ENCODE results near the gene LTO1.

The LTO1 gene

DNA sequence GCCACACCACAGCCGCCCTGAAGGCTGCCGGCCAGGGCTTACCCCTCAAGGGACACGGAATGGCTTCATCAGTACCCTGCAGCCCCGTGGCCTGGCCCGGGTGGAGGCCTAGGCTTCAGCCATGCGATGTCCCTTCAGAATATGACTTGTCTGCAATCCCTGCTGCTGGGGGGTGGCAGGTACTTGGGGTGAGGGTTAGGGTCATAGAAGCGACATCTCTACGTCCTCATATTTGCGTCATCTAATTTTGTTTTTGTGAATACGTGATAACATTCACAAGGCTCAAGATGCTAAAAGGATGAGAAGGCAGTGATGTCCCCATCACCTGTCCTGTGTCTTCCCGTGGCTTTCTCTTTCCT lies 27.8 kb downstream of the LTO1 start:
- H3K27ac ChIP-seq (replicated peaks): no peak overlapping the region

DNA sequence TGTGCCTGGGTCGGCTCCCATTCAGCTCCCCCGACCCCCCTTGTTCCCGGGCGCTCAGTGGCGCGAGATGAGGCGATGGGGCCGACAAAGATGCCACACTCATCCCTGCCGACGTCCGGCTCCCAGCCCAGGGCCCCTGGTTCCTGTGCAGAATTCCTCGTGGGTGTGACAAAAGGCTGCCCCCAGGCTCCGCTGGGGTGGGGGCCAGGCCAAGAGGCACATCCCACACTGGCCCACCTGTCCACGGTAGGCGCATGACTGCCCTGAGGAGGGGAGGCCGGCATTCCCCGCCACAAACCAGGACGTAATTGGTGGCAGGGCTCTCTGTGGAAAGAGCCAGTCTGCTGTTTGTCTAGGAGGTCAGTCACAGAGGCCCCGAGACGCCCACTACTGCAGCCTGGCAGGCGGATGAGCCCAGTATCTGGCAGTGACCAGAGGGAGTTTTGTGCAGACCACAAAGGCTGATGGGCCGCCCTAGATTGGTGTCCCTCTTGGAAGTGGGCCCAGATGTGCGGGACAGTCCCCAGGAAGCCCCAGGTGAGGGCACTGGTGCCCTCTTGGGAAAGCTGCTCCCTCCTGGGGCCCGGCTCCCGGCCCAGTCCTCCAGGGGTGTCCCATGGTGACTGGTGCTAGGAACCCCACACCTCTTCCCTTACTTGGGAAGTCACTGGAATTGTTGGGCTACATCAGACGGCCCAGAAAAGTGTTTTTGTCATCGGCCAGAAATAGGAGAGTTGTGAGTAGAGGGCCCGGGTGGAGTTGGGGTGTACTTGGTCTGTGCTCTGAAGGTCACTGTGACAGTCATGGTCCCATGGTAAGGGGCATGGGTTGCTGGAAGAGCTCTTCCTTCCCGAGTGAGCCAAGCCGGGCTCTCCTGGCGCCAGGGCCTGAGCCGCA lies 28.4 kb downstream of the LTO1 start:
- H3K27me3 ChIP-seq (ENCODE audit: insufficient read depth, poor library complexity, severe bottlenecking): no peaks in the 10 kb centered on the region
- H3K27ac ChIP-seq (replicated peaks): no peak overlapping the region
- TF ChIP-seq SPI1 (IDR thresholded peaks at IDR 0.05; ENCODE audit: borderline replicate concordance, low read depth) (no peak), GABPA (IDR thresholded peaks at IDR 0.05; ENCODE audit: low read depth) (no peak), POLR2AphosphoS5 (IDR thresholded peaks at IDR 0.05; ENCODE audit: low read depth) (no peak)
- TF ChIP-seq, protein P1, sequence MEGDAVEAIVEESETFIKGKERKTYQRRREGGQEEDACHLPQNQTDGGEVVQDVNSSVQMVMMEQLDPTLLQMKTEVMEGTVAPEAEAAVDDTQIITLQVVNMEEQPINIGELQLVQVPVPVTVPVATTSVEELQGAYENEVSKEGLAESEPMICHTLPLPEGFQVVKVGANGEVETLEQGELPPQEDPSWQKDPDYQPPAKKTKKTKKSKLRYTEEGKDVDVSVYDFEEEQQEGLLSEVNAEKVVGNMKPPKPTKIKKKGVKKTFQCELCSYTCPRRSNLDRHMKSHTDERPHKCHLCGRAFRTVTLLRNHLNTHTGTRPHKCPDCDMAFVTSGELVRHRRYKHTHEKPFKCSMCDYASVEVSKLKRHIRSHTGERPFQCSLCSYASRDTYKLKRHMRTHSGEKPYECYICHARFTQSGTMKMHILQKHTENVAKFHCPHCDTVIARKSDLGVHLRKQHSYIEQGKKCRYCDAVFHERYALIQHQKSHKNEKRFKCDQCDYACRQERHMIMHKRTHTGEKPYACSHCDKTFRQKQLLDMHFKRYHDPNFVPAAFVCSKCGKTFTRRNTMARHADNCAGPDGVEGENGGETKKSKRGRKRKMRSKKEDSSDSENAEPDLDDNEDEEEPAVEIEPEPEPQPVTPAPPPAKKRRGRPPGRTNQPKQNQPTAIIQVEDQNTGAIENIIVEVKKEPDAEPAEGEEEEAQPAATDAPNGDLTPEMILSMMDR (IDR thresholded peaks at IDR 0.05; ENCODE audit: insufficient read depth, low read length): no peak
- TF ChIP-seq, protein P2, sequence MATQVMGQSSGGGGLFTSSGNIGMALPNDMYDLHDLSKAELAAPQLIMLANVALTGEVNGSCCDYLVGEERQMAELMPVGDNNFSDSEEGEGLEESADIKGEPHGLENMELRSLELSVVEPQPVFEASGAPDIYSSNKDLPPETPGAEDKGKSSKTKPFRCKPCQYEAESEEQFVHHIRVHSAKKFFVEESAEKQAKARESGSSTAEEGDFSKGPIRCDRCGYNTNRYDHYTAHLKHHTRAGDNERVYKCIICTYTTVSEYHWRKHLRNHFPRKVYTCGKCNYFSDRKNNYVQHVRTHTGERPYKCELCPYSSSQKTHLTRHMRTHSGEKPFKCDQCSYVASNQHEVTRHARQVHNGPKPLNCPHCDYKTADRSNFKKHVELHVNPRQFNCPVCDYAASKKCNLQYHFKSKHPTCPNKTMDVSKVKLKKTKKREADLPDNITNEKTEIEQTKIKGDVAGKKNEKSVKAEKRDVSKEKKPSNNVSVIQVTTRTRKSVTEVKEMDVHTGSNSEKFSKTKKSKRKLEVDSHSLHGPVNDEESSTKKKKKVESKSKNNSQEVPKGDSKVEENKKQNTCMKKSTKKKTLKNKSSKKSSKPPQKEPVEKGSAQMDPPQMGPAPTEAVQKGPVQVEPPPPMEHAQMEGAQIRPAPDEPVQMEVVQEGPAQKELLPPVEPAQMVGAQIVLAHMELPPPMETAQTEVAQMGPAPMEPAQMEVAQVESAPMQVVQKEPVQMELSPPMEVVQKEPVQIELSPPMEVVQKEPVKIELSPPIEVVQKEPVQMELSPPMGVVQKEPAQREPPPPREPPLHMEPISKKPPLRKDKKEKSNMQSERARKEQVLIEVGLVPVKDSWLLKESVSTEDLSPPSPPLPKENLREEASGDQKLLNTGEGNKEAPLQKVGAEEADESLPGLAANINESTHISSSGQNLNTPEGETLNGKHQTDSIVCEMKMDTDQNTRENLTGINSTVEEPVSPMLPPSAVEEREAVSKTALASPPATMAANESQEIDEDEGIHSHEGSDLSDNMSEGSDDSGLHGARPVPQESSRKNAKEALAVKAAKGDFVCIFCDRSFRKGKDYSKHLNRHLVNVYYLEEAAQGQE (IDR thresholded peaks at IDR 0.05; ENCODE audit: insufficient replicate concordance, low read depth): no peak
- DNase-seq (ENCODE audit: low read depth in 1 of 2, low spot score in 1 of 2): no peak
- H3K4me3 ChIP-seq (replicated peaks; ENCODE audit: insufficient read depth, low read length): no peak overlapping the region

More for the DNA sequence above, 27.8 kb downstream of the LTO1 start:
- TF ChIP-seq POLR2AphosphoS5 (IDR thresholded peaks at IDR 0.05; ENCODE audit: low read depth): no peak
- no peak for TF ChIP-seq SPI1 (IDR thresholded peaks at IDR 0.05; ENCODE audit: borderline replicate concordance, low read depth)
- no peak for TF ChIP-seq GABPA (IDR thresholded peaks at IDR 0.05; ENCODE audit: low read depth)
- TF ChIP-seq, protein P1 (IDR thresholded peaks at IDR 0.05; ENCODE audit: insufficient read depth, low read length): no peak
- TF ChIP-seq, protein P2 (IDR thresholded peaks at IDR 0.05; ENCODE audit: insufficient replicate concordance, low read depth): no peak
- Histone ChIP-seq H3K27me3 (ENCODE audit: insufficient read depth, poor library complexity, severe bottlenecking) (no peaks in the 10 kb centered on the region), H3K4me3 (replicated peaks; ENCODE audit: insufficient read depth, low read length) (no peak overlapping the region)
- no peak for DNase-seq (ENCODE audit: low read depth in 1 of 2, low spot score in 1 of 2)

DNA sequence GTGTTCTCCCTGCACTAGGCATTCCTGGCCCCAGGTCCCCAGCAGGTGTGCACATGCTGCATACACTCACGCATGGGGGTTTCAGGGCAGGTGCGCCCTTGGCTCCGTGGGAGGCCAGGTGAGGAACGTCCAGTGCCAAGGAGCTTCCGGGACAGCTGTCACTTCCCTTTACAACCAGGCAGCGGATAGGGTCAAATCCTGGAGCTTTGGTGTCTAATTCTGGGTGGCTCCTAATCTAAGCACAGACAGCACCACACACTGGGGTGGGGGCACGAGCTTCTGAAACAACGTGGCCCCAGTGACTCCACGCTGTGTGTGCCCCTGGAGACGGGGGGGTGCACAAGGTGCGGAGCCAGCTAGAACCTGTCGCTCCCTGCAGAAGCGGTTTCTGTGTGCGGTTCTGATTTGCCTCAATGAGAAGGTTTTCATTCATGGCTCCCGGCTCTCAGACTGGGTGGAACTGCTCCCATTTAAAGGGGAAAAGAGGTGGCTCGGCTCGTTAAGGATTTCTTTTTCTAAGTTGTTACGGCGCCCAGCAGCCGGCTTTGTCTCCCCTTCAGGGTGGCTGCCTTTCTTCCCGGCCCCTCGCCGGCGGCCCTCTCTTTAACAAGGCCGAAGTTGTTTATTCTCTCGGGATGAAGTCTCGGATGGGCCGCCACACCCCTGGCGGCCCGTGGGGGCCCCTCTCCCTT lies 29.2 kb downstream of the LTO1 start:
- no peak overlapping the region for H3K27ac ChIP-seq (replicated peaks)
- H3K4me3 ChIP-seq (replicated peaks; ENCODE audit: insufficient read depth, low read length): no peak overlapping the region
- DNase-seq (ENCODE audit: low read depth in 1 of 2, low spot score in 1 of 2): no peak
- no peak for TF ChIP-seq SPI1 (IDR thresholded peaks at IDR 0.05; ENCODE audit: borderline replicate concordance, low read depth)
- TF ChIP-seq, protein P2 (IDR thresholded peaks at IDR 0.05; ENCODE audit: insufficient replicate concordance, low read depth): no peak
- TF ChIP-seq POLR2AphosphoS5 (IDR thresholded peaks at IDR 0.05; ENCODE audit: low read depth): no peak
- no peak for TF ChIP-seq GABPA (IDR thresholded peaks at IDR 0.05; ENCODE audit: low read depth)
- H3K27me3 ChIP-seq (ENCODE audit: insufficient read depth, poor library complexity, severe bottlenecking): no peaks in the 10 kb centered on the region

Data from HL-60 (cell line).